HepG2 (cell line): ENCODE data around the gene PDILT. TPM values are rescaled to one million over a fixed set of nuclear protein-coding genes. Genes with fewer than 3 reads are reported as not detected.

Experiments used
- ATAC-seq: fragments of 200-7000 bp; cut with Tn5 transposase; 3 replicates; pipeline ENCODE4 v1.9.1; 2020; ENCODE audit warnings: mild to moderate bottlenecking, moderate library complexity
- BruUV-seq: library from RNA; stranded (reverse); fragments of 400-500 nt; replicated peaks from 2 replicates; lab custom pipeline; 2021; lab: Mats Ljungman, UMichigan
- CTCF ChIA-PET: fragments of 300-600 bp; formaldehyde crosslinking; extraction: SDS; loops from one replicate; lab custom pipeline; 2021; ENCODE audit warnings: low total read pairs, inconsistent platforms, low intra/inter-chr PET ratio; lab: Yijun Ruan, JAX
- POLR2A ChIA-PET: fragments of 350-600 bp; sonication (Branson Sonifier 250); formaldehyde crosslinking; loops from one replicate; lab custom pipeline; 2020; ENCODE audit warnings: antibody characterized with exemption, inconsistent platforms; lab: Yijun Ruan, JAX
- DNase-seq: peaks from one replicate; pipeline ENCODE4 v3.0.0-alpha.2; 2015; ENCODE audit warnings: low spot score
- FAIRE-seq: peaks from 3 replicates; lab custom pipeline; 2011; peaks lifted over from hg19 to GRCh38; lab: Jason Lieb, UNC
- H2AFZ ChIP-seq: one replicate; pipeline ENCODE4 v1.6.1; 2011; ENCODE audit warnings: low read length, inconsistent platforms
- H3K27ac ChIP-seq: fragments of 300-600 bp; 3 replicates; pipeline ENCODE4 v1.8.0; 2011; ENCODE audit warnings: mixed run types, mild to moderate bottlenecking, mixed read lengths, low read length, inconsistent platforms; ENCODE audit not compliant: insufficient read depth; ENCODE audit errors: extremely low read length
- H3K27me3 ChIP-seq, 2 experiments: fragments of 200-600 bp in 1 of 2; 2 replicates in 1 of 2; 3 replicates in 1 of 2; pipeline versions ENCODE4 v1.6.0 to v1.8.0; 2011; ENCODE audit warnings: low read length in 2 of 2, mild to moderate bottlenecking in 2 of 2, moderate library complexity in 2 of 2, inconsistent platforms in 1 of 2; ENCODE audit not compliant: insufficient read depth in 2 of 2, control insufficient read depth in 1 of 2
- H3K36me3 ChIP-seq, 2 experiments: fragments of 200-600 bp in 1 of 2; replicated peaks in 1 of 2; 2 replicates in 1 of 2; 3 replicates in 1 of 2; pipeline versions ENCODE4 v1.5.1 to v1.8.0; 2011; ENCODE audit warnings: low read length in 2 of 2, inconsistent platforms in 1 of 2; ENCODE audit not compliant: insufficient read depth in 2 of 2, control insufficient read depth in 1 of 2
- H3K4me1 ChIP-seq: 2 replicates; pipeline ENCODE4 v1.5.1; 2012; ENCODE audit warnings: low read length, inconsistent platforms; ENCODE audit not compliant: insufficient read depth
- H3K4me2 ChIP-seq: 2 replicates; pipeline ENCODE4 v1.6.0; 2011; ENCODE audit warnings: low read depth, low read length, inconsistent platforms
- H3K4me3 ChIP-seq, 3 experiments: fragments of 200-600 bp in 1 of 3; sonication (generic), shearing (Covaris generic) in 1 of 3; replicated peaks in 1 of 3; 2 replicates each; pipeline ENCODE4 v1.5.1; 2011 to 2016; ENCODE audit warnings: low read length in 3 of 3, inconsistent platforms in 2 of 3, low read depth in 2 of 3, mild to moderate bottlenecking in 2 of 3, control low read depth in 1 of 3, mixed read lengths in 1 of 3; ENCODE audit not compliant: insufficient read depth in 1 of 3
- H3K79me2 ChIP-seq: one replicate; pipeline ENCODE4 v1.6.1; 2011; ENCODE audit warnings: low read length, inconsistent platforms; ENCODE audit not compliant: insufficient read depth
- H3K9ac ChIP-seq: 2 replicates; pipeline ENCODE4 v1.6.0; 2011; ENCODE audit warnings: mild to moderate bottlenecking, low read depth, low read length, inconsistent platforms; ENCODE audit not compliant: insufficient read depth
- H3K9me3 ChIP-seq: 2 replicates; pipeline ENCODE4 v1.5.1; 2012; ENCODE audit warnings: mild to moderate bottlenecking, low read length
- H4K20me1 ChIP-seq: 2 replicates; pipeline ENCODE4 v1.6.0; 2011; ENCODE audit warnings: inconsistent platforms, mild to moderate bottlenecking, low read length, moderate library complexity; ENCODE audit not compliant: insufficient read depth
- ARID2 ChIP-seq: sonication (generic); formaldehyde crosslinking; IDR thresholded peaks from 2 replicates; pipeline ENCODE4 v1.8.1; 2022; ENCODE audit warnings: mild to moderate bottlenecking, missing genetic modification reagents, borderline replicate concordance
- HNF1B ChIP-seq: sonication (generic); formaldehyde crosslinking; IDR thresholded peaks from 2 replicates; pipeline ENCODE4 v1.5.1; 2020; ENCODE audit warnings: mild to moderate bottlenecking, moderate library complexity, missing genetic modification reagents
- HNF4A ChIP-seq: sonication (generic); formaldehyde crosslinking; IDR thresholded peaks from 2 replicates; pipeline ENCODE4 v1.4.0; 2020; ENCODE audit warnings: missing genetic modification reagents
- HNRNPL ChIP-seq: fragments of 200-400 bp; formaldehyde crosslinking; IDR thresholded peaks from 2 replicates; pipeline ENCODE4 v1.6.1; 2017; ENCODE audit warnings: mild to moderate bottlenecking, low read depth, low read length
- MATR3 ChIP-seq: sonication (generic); formaldehyde crosslinking; IDR thresholded peaks from 2 replicates; pipeline ENCODE4 v1.4.0; 2020; ENCODE audit warnings: missing genetic modification reagents
- MEF2D ChIP-seq: sonication (generic); formaldehyde crosslinking; IDR thresholded peaks from 2 replicates; pipeline ENCODE4 v1.5.1; 2020; ENCODE audit warnings: mild to moderate bottlenecking, missing genetic modification reagents
- MTA1 ChIP-seq: sonication (generic); formaldehyde crosslinking; IDR thresholded peaks from 2 replicates; pipeline ENCODE4 v1.4.0; 2020; ENCODE audit warnings: missing genetic modification reagents, mild to moderate bottlenecking, borderline replicate concordance
- PHF20 ChIP-seq: sonication (generic); formaldehyde crosslinking; IDR thresholded peaks from 2 replicates; pipeline ENCODE4 v1.5.0; 2020; ENCODE audit warnings: mild to moderate bottlenecking, missing genetic modification reagents
- PHF21A ChIP-seq: sonication (generic); formaldehyde crosslinking; IDR thresholded peaks from 2 replicates; pipeline ENCODE4 v1.5.0; 2020; ENCODE audit warnings: mild to moderate bottlenecking, missing genetic modification reagents
- RARA ChIP-seq: IDR thresholded peaks from 2 replicates; pipeline ENCODE4 v1.6.1; 2016; ENCODE audit warnings: missing genetic modification reagents, missing compliant biosample characterization
- RXRB ChIP-seq: IDR thresholded peaks from 2 replicates; pipeline ENCODE4 v1.6.1; 2016; ENCODE audit warnings: borderline replicate concordance, missing genetic modification reagents, missing compliant biosample characterization
- ZBTB3 ChIP-seq: sonication (generic); formaldehyde crosslinking; IDR thresholded peaks from 2 replicates; pipeline ENCODE4 v1.4.0; 2020; ENCODE audit warnings: low read depth, mild to moderate bottlenecking, moderate library complexity, missing genetic modification reagents, borderline replicate concordance
- ZKSCAN1 ChIP-seq: fragments of 150-350 bp; IDR thresholded peaks from 2 replicates; pipeline ENCODE4 v1.6.1; 2014; ENCODE audit warnings: low read length
- ZNF224 ChIP-seq: sonication (generic); formaldehyde crosslinking; IDR thresholded peaks from 2 replicates; pipeline ENCODE4 v1.5.0; 2020; ENCODE audit warnings: mild to moderate bottlenecking, missing genetic modification reagents
- ZNF333 ChIP-seq: sonication (generic); formaldehyde crosslinking; IDR thresholded peaks from 2 replicates; pipeline ENCODE4 v1.4.0; 2020; ENCODE audit warnings: mild to moderate bottlenecking, missing genetic modification reagents, borderline replicate concordance
- ZNF414 ChIP-seq: sonication (generic); formaldehyde crosslinking; IDR thresholded peaks from 2 replicates; pipeline ENCODE4 v1.5.0; 2020; ENCODE audit warnings: missing genetic modification reagents
- ZNF639 ChIP-seq: conservative IDR thresholded peaks from 2 replicates; pipeline ENCODE4 v1.6.1; 2018; ENCODE audit warnings: missing genetic modification reagents
- ZNF652 ChIP-seq: IDR thresholded peaks from 2 replicates; pipeline ENCODE4 v1.6.1; 2016; ENCODE audit warnings: low read depth, borderline replicate concordance
- ZNF768 ChIP-seq: sonication (generic); formaldehyde crosslinking; IDR thresholded peaks from 2 replicates; pipeline ENCODE4 v1.4.0; 2020; ENCODE audit warnings: missing genetic modification reagents
- WGBS: methylation state at CpG from one replicate; pipeline ENCODE4 v1.1.6; 2017; ENCODE audit warnings: low lambda C conversion rate; 5-methylcytosine and 5-hydroxymethylcytosine counted together
- in situ Hi-C: cut with HindIII; loops from 2 replicates; pipeline ENCODE4 v1.10.0; 2017; ENCODE audit warnings: low pct_unique_long_range_greater_than_20kb; ENCODE audit not compliant: extremely low pct_ligation_motif_present
- intact Hi-C: fragments of 100-400 bp; cut with micrococcal nuclease; formaldehyde crosslinking; loops from one replicate; pipeline ENCODE4 v1.10.0; 2022; ENCODE audit not compliant: unreplicated experiment
- polyA plus RNA-seq, 8 experiments: library from polyadenylated mRNA; depleted of rRNA in 3 of 8; stranded (reverse) in 7 of 8; unstranded in 1 of 8; fragments of >200 nt; fragmentation: Illumina TruSeq in 4 of 8; extraction: Trizol in 4 of 8; gene quantifications; 2 replicates each; pipeline versions ENCODE4 v1.2.1 to v1.2.3, GENCODE V29; 2011 to 2016; ENCODE audit warnings: low read depth in 4 of 8, missing spikeins in 1 of 8, mixed read lengths in 1 of 8; ENCODE audit not compliant: insufficient read depth in 1 of 8
- total RNA-seq, 5 experiments: library from RNA; depleted of rRNA; stranded (reverse); fragments of >200 nt; fragmentation: Illumina TruSeq; extraction: Trizol; gene quantifications; 2 replicates each; pipeline ENCODE4 v1.2.3, GENCODE V29; 2016; ENCODE audit warnings: low read depth in 1 of 5

Gene PDILT
- total and polyA plus RNA-seq, 2 of the 13 experiments (the other 11 are each of a cell fraction or from before 2014, with no cell fraction given): not detected

- no peak for TF ChIP-seq ZNF652
- TF ChIP-seq PHF20 (CRISPR knock-in tag): peak; percentile 57; the same call in 1 of the 2 replicates
Measured at GRCh38 chr16:20410121-20410723, 5.7 kb upstream of the PDILT start (continued).

- WGBS: 23% methylated on average over 6 of the region's 6 CpGs
- ChIA-PET POLR2A (interaction anchor here (0.9 to 1.6 kb wide), 5 partner anchors 9 to 24 kb away, joined by 3 to 8 read pairs (median 4); no protein-coding TSS in a partner anchor), CTCF (no interaction called here)
- peak; percentile 32; the same call in 1 of the 2 replicates for TF ChIP-seq PHF21A (CRISPR knock-in tag)
- peak; percentile 45; the same call in 1 of the 2 replicates for TF ChIP-seq ZNF414 (CRISPR knock-in tag)
- peak; percentile 89; the same call in 1 of the 2 replicates for TF ChIP-seq ZBTB3 (CRISPR knock-in tag)
- TF ChIP-seq HNF4A (CRISPR knock-in tag): peak; percentile 41; the same call in 1 of the 2 replicates
- no peak for TF ChIP-seq ZNF333 (CRISPR knock-in tag)
- peak; percentile 11; the same call in 1 of the 2 replicates for TF ChIP-seq RARA
- TF ChIP-seq ZNF224 (CRISPR knock-in tag): 0 out of 2 replicates have a peak, but pooled peaks have one; percentile 72
- peak; percentile 42; the same call in 1 of the 2 replicates for TF ChIP-seq ZNF768 (CRISPR knock-in tag)
- TF ChIP-seq MTA1: peak; percentile 39; the same call in 1 of the 2 replicates
- 0 out of 2 replicates have a peak, but pooled peaks have one; percentile 68 for TF ChIP-seq HNRNPL
- no peak for TF ChIP-seq MATR3 (CRISPR knock-in tag)
- peak; percentile 44; the same call in 1 of the 2 replicates for TF ChIP-seq ZKSCAN1
- TF ChIP-seq HNF1B (CRISPR knock-in tag): peak; percentile 40; the same call in 1 of the 2 replicates
- TF ChIP-seq RXRB: 0 out of 2 replicates have a peak, but pooled peaks have one; percentile 6
- peak; percentile 34; the same call in 1 of the 2 replicates for TF ChIP-seq MEF2D
- TF ChIP-seq ZNF639 (CRISPR knock-in tag): no peak
- no peak for TF ChIP-seq ARID2 (CRISPR knock-in tag)
Measured at GRCh38 chr16:20409398-20410120, 5.0 kb upstream of the PDILT start, which contains the start of gene ACSM5. Gene ACSM5 (plus strand): TSS chr16:20409534. CDS start chr16:20411485, 1,951 bp downstream.

More at GRCh38 chr16:20409398-20410120, 5.0 kb upstream of the PDILT start, which contains the start of gene ACSM5:
- Histone ChIP-seq H3K27me3 (no peaks in the 10 kb centered on the region), H3K36me3 (no peaks in the 10 kb centered on the region), H2AFZ (peak within 1 kb of the TSS; percentile 82), H3K4me3 (peak within 1 kb of the TSS; percentile 47 to 51 (median 50)), H3K9me3 (no peaks in the 10 kb centered on the region), H3K9ac (peak within 1 kb of the TSS; percentile 71), H4K20me1 (no peaks in the 10 kb centered on the region), H3K4me2 (peak within 1 kb of the TSS; percentile 79), H3K4me1 (peaks cover 53% of the 10 kb centered on the region), H3K27ac (peak within 1 kb of the TSS; percentile 79), H3K79me2 (no peaks in the 10 kb centered on the region)
- no TSS peak for BruUV-seq
- intact Hi-C loops: loop anchor here (10.0 kb wide), 1 partner anchor 135 kb away; no protein-coding TSS in a partner anchor
- DNase-seq (peak; percentile 62), FAIRE-seq (no peak), ATAC-seq (peak; percentile 93)
- in situ Hi-C loops: no loop called here
